HG02943 (cell line): Measurements from ENCODE around the gene PDCD11.
"Not testable (repeated sequence)": the region's sequence is repeated elsewhere in the genome, so short reads cannot be mapped to it uniquely, and the experiment has no call there.

ENCODE experiments used
- ATAC-seq: cut with Tn5 transposase; IDR thresholded peaks from one replicate; pipeline ENCODE4 v1.9.1; 2021; ENCODE audit warnings: mild to moderate bottlenecking, low read depth, moderate library complexity; ENCODE audit not compliant: unreplicated experiment

PDCD11 gene, protein sequence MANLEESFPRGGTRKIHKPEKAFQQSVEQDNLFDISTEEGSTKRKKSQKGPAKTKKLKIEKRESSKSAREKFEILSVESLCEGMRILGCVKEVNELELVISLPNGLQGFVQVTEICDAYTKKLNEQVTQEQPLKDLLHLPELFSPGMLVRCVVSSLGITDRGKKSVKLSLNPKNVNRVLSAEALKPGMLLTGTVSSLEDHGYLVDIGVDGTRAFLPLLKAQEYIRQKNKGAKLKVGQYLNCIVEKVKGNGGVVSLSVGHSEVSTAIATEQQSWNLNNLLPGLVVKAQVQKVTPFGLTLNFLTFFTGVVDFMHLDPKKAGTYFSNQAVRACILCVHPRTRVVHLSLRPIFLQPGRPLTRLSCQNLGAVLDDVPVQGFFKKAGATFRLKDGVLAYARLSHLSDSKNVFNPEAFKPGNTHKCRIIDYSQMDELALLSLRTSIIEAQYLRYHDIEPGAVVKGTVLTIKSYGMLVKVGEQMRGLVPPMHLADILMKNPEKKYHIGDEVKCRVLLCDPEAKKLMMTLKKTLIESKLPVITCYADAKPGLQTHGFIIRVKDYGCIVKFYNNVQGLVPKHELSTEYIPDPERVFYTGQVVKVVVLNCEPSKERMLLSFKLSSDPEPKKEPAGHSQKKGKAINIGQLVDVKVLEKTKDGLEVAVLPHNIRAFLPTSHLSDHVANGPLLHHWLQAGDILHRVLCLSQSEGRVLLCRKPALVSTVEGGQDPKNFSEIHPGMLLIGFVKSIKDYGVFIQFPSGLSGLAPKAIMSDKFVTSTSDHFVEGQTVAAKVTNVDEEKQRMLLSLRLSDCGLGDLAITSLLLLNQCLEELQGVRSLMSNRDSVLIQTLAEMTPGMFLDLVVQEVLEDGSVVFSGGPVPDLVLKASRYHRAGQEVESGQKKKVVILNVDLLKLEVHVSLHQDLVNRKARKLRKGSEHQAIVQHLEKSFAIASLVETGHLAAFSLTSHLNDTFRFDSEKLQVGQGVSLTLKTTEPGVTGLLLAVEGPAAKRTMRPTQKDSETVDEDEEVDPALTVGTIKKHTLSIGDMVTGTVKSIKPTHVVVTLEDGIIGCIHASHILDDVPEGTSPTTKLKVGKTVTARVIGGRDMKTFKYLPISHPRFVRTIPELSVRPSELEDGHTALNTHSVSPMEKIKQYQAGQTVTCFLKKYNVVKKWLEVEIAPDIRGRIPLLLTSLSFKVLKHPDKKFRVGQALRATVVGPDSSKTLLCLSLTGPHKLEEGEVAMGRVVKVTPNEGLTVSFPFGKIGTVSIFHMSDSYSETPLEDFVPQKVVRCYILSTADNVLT (N-terminal part only)

DNA sequence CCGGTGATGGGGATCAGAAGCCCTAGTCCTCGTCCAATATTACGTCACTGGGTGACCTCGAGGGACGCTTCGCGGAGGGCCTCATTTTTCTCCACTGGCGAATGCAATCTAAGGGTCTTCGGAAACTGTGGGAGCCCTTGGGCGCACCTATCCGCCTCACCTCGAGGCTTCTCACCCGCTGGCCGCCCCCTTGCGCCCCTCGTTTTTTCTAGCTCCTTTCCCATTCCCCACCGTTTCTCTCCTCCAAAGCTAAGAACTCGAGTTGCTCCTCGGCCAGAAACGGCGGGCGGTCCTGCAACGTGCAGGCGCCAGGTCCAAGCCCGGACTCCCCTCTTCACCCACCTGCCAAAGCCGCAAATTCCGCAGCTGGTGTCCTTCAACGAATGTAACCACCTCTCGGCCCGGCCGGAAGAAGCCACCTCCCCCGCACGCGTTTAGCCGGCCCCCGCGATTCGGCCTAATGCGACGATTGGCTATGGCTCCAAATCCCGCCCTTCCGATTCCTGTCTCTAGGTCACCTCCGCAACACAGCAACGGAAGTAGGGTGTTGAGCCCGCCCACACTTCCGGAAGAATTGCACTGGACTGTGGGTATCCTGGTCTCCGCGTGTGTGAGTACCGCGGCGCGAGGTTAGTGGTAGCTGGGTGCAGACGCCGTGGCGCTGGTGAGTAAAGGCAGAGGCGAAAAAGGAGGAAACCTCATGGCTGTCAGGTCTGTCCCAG is at the start of gene PDCD11, which contains the start of gene ATP5MK:
PDCD11 (plus strand) TSS at position 560 of the 722 bp plus-strand sequence. CDS start 1,801 bp downstream, outside the sequence.
ATP5MK (minus strand) TSS at position 409 of the 722 bp plus-strand sequence. CDS start 4,018 bp downstream, outside the sequence.
- ATAC-seq, result peak; percentile 99

DNA sequence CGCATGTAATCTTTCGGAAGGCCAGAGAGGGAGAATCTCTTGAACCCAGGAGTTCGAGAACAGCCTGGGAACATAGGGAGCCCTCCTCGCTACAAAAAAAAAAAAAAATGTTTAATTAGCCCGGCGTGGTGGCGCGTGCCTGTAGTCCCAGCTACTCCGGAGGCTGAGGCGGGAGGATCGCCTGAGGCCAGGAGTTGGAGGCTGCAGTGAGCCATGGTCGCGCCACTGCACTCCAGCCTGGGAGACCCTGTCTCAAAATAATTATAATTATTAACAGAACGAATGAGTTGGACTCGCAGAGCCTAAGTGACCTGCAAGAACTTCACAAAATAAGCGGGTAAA is 46.3 kb upstream of the PDCD11 start:
- ATAC-seq, result no peak

DNA sequence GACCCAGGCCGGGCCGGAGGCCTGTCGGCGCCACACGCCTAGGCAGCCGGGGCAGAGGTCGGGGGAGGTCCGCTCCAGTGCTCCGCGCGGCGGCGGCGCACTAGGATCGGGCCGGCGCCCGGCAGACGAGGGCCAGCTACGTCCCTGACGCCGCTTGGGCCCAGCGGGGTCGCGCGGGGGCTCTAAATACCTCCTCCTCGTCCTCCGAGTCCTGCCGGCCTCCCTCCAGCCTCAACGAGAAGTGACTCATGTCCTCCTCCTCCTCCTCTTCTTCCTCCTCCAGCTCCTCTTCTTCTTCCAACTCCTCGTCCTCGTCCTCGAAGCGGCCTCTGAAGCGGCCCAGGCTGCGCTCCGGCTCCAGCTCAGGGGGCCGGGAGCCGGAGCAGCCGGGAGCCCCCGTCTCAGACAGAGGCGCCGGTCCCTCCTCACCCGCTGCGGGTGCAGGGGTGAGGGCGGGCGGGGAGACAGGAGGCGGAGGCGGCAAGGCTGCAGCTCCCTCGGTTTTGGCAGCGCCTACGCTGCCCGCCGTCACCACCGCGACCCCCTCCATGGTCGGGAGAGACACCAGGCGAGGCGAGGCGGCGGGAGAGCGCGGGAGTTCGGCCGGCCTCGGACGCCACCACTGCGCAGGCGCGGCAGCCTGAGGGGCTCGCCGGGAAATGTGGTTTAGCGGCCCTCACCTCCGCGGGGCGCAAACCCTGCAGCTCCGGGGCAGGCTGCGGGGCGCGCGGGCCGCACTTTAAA is 45.7 kb upstream of the PDCD11 start, which contains the start of gene PCGF6:
PCGF6 (minus strand) TSS at position 624 of the 744 bp plus-strand sequence; CDS start at position 550, 74 bp downstream.
- peak; percentile 79 for ATAC-seq

DNA sequence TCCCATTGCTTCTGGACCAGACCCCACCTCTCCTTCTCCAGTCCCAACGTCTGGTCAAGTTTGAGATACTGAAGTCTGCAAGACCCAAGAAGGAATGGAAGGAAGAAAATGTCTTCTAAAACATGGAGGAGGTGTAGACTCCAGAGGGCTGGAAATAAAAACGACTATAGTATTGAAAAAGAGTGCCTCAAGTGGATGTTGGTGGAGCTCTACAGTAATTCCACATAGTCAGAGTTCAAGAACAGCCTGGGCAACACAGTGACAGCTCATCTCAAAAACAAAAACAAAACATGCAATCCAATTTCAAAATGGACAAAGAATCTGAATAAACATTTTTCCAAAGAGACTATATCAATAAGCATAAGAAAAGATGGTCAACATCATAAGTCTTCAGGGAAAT is 43.1 kb upstream of the PDCD11 start:
- ATAC-seq, result no peak

DNA sequence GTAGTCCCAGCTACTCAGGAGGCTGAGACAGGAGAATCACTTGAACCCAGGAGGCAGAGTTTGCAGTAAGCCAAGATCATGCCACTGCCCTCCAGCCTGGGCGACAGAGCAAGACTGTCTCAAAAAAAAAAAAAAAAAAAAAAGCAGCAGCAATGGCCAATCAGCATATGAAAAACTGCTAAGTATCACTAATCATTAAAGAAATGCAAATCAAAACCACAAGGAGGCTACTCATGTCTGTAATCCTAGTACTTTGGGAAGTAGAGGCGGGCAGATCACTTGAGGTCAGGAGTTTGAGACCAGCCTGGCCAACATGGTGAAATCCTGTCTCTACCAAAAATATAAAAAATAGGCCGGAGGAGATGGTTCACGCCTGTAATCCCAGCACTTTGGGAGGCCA is 41.9 kb upstream of the PDCD11 start:
- ATAC-seq, result not testable (repeated sequence)

DNA sequence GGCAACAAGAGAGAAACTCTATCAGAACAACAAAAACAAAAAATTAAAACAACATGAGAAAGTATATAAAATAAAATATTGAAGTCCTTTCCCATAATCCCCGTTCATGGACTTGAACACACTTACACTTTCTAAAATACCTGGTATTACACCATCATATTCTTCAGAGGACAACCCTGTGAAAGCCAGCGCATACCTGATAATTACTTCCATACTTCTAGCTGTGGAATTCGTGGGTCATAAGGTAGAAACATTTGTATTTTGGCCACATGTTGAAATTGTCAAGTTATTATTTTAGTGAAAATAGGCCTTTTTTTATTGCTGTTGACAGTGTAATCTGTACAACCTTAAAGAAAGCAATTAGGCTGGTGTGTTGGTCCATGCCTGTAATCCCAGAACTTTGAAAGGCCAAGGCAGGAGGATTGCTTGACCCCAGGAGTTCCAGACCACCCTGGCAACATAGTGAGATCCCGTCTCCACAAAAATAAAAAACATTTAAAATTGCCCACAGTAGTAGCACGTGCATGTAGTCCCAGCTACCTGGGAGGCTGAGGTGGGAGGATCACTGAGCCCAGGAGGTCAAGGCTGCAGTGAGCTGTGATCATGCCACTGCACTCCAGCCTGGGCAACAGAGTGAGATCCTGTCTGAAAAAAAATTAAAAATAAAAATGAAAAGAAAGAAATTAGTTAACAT is 40.4 kb upstream of the PDCD11 start:
- no peak for ATAC-seq

DNA sequence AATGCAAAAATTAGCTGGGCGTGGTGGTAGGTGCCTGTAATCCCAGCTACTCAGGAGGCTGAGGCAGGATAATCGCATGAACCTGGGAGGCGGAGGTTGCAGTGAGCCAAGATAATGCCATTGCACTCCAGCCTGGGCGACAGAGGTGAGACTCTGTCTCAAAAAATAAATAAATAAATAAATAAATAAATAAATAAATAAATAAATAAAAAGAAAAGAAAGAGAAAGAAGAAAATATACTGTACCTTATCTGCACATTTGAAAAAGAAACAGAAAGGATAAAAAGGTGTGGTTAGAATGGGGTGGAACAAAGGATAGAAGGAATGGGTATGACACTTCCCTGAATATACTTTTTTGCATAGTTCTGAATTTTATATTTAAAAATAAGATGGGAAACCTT is 36.9 kb upstream of the PDCD11 start:
- ATAC-seq, result not testable (repeated sequence)

DNA sequence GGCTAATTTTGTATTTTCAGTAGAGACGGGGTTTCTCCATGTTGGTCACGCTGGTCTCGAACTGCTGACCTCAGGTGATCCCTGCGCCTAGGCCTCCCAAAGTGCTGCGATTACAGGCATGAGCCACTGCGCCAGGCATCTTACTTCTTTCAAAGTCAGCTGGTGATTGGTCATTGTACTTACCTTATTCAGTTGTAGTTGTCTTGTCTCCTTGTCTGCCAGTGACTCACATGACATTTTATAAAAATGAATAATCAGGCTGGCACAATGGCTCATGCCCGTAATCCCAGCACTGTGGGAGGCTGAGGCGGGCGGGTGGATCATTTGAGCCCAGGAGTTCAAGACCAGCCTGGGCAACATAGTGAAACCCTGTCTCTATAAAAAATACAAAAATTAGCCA is 35.6 kb upstream of the PDCD11 start:
- not testable (repeated sequence) for ATAC-seq

DNA sequence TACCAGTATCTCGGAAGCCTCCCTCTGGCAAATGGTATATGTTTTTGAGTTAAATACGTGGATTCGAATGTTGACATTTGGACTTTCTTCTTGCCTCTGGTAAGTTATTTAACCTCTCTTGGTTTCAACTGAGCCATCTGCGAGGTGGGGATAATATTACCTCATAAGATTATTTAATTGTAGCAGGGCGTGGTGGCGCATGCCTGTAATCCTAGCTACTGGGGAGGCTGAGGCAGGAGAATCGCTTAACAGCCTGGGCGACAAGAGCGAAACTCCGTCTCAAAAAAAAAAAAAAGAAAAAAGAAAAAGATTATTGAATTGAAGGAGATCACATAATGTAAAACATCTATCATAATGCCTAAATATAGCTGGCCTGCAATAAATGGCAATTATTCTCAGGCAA is 29.0 kb upstream of the PDCD11 start:
- ATAC-seq, result no peak

DNA sequence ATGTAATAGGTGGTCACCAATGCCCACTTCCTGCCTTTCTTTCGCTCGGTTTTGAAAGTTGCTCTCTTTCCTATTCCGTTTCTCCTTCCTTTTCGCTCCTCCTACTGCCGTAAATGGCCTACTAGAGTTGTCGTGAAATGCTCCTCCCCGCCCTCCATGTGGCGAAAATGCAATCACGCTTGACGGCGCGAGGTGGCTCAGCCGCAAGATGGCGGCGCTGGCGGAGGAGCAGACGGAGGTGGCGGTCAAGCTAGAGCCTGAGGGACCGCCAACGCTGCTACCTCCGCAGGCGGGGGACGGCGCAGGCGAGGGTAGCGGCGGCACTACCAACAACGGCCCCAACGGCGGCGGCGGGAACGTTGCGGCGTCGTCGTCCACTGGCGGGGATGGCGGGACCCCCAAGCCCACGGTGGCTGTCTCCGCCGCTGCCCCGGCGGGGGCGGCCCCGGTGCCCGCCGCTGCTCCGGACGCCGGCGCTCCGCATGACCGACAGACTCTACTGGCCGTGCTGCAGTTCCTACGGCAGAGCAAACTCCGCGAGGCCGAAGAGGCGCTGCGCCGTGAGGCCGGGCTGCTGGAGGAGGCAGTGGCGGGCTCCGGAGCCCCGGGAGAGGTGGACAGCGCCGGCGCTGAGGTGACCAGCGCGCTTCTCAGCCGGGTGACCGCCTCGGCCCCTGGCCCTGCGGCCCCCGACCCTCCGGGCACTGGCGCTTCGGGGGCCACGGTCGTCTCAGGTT is 28.5 kb upstream of the PDCD11 start, which contains the start of gene TAF5:
TAF5 (plus strand) TSS at position 195 of the 737 bp plus-strand sequence; CDS start at position 209, 14 bp downstream.
- peak; percentile 59 for ATAC-seq

DNA sequence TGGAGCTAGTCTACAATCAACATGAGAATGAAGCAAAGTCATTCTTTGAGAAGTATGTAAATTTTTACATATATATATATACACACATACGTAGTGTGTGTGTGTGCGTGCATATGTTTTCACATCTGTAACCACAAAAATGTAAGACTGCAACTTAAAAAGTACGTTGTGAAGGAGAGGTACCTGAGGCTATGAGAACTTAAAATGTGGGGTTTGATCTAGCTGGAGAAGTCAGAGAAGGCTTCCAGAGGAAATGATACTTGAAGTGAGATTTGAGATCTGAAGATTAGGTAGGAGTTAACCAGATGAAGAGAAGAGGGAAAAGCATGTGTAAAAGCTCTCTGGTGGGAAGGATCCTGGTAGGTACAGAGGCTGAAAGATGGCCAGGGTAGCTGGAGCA is 22.9 kb upstream of the PDCD11 start:
- ATAC-seq, result no peak

DNA sequence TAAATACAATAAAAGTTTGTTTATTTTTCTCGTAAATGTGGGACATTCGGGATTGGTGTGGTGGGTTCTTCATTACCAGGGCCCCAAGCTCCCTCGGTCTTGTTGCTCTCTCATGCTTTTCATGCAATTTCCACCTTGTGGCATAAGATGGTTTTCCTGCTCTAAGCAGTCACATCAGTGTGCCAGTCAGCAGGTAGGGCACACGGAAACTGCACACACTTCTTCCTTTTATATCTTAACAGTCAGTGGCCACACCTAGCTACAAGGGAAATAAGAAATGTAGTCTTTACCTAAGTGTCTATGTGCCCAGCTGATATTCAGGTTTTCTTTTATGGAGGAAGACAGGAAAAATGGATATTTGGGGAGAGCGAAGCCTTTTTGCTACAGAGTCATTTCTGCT is 22.2 kb upstream of the PDCD11 start:
- no peak for ATAC-seq

DNA sequence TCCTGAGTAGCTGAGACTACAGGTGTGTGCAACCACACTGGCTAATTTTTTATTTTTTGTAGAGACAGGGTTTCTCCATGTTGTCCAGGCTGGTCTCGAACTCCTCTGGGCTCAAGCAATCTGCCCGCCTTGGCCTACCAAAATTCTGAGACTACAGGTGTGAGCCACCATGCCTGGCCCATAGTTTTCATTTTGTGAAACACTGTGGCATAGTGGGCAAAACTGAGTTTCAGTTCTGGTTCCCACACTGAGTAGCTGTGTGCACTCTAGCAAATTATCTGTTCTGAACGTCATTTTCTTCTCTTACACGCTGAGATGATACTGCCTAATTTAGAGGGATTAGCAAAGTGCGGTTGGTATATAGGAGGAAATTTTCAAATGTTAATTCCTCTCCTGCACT is 13.7 kb upstream of the PDCD11 start:
- no peak for ATAC-seq

DNA sequence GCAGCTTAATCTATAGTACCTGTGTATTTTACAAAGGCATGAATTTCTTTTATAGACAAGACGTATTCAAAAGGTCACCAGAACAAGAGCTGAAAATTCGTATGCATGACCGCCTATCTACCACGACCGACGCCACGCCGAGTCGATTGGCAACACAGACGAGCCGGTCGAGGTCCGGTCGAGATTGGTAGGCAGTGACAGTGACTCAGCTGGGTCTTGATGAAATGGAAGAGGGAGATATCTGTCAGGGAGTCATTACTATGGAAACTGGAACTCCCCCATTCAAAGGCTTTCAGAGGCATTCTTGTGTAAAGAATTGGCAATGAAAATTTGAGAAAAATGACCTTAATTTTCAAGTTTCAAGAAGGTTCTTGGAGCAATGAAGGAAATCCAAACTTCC is 2.2 kb upstream of the PDCD11 start:
- no peak for ATAC-seq

DNA sequence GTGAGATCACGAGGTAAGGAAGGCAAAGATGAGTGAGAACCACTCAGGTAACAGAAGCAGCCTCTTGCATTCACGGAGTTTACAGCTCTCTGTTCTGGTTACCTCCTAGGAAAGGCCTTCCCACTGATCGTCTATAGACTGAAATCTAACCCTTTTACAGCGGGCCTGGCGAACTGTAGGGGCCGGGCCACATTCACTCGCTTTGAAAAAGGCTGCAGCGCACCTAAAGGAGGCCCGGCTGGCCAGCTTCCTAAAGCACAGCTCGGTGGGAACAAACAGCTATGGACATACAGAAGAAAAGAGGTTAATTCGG is 716 bp upstream of the PDCD11 start:
- ATAC-seq, result no peak

DNA sequence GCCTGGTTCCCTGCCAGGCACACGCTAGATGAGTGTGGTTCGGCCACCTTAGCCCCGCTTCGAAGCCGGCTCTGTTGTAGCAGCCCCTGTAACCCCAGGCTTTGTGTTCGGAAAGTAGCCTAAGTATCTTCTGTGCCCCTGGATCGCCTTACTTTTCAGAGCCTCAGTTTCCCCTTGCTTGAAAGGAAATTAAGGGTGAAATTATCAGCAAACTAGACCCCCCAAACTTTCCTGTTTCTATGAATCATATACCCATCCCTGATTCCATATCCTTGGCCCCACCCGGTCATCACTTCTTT is 312 bp downstream of the PDCD11 start:
- ATAC-seq, result no peak

DNA sequence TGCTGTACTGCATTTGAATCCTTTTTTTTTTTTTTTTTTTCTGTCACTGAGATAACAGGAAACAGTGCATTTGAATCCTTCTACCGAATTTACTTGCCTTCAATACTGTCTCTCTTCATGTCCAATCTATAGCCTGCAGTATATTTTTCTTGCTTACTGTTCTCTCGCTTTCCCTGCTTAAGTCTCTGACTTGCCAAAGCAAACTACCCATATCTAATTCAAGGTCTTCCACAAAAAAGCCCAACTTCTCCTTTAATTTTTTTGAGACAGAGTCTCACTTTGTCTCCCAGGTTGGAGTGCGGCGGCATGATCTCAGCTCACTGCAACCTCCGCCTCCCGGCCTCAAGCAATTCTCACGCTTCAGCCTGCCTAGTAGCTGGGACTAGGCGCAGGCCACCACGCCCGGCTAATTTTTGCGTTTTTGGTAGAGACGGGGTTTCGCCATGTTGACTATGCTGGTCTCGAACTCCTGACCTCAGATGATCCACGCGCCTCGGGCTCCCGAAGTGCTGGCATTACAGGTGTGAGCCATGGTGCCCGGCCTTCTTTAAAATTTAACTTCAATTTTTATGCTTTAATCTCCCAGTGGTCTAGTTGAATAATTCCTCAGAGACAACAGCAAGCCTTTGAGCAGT is 882 bp downstream of the PDCD11 start:
- ATAC-seq, result no peak

DNA sequence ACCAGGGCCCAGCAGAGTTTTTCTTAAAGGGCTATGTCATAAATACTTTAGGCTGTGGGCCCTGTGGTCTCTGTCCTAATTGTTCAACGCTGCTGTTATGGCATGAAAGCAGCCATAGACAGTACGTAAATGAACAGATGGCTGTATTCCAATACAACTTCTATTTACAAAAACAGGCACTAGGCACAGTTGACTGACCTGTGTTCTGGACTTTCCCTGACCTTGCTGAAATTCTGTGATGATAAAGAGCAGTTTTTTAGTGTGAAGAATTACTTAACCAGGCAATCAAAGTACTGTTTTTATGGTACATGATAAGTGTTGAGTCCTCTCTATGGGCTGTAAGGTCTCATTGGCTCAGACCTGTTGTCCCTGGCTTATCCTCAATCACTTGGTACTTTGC is 17.1 kb downstream of the PDCD11 start:
- no peak for ATAC-seq
